ENCODE results near the gene KCNJ6.

DNA sequence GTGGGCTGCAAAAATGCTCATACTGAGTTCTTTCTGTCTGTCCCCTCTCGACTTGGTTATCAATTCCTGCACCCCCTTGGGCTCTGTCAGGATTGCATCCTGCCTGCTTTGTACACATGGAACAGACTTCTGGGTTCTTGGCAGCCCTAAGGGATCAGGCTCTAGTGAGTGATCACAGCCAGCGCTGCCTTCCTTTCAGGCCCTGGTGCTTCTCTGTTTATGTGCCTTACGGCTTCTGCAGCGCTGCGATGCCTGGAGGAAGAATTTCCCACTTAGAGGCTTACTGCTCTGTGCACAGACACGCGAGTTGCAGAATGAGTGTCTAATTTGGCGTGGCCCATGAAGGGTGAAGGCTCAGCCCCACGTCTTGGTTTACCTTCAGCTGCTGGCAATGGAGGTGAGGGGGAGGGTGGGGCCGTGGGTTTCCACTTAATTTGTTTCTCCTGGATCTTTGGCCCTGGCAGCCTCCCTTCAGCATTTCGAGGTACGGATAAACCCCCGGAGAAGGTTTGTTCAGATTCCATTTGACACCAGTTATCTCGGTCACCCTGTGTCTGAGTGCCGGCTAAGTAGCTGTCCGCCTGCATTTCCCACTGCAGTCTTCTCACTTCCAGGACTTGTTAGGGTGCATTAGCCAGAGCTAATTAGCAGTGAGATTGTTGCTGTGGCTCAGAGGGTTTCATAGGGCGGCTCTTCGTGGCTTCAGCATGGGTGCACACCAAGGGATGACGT lies 322.4 kb downstream of the KCNJ6 start:
- TF ChIP-seq CTCF (IDR thresholded peaks at IDR 0.05) (no peak), POLR2A (IDR thresholded peaks at IDR 0.05) (no peak)

Data from testis (tissue), 2 donors.